ENCODE data around the gene ARGLU1. TPM values are rescaled to one million over a fixed set of nuclear protein-coding genes. Genes with fewer than 3 reads are reported as not detected.

ARGLU1 gene
- total and polyA plus RNA-seq, 8 donors = 16.6 to 321 (median 108) TPM

GRCh38 chr13:106614874-106615273 is 46.9 kb upstream of the ARGLU1 start:
- Histone ChIP-seq H3K36me3 (no peaks in the 10 kb centered on the region), H3K9me3 (no peaks in the 10 kb centered on the region), H3K4me1 (peaks cover 0 to 14% (median 9%) of the 10 kb centered on the region in 4 donors), H3K27me3 (no peaks in the 10 kb centered on the region), H3K4me3 (no peak overlapping the region), H3K27ac (no peak overlapping the region)
- no peak for DNase-seq
- 90 to 95% (median 91%) methylated on average over 4 of the region's 4 CpGs for WGBS, 5 donors
- intact Hi-C loops (cut with DNase I; ENCODE audit: low total_unique reads) = no loop called here
- TF ChIP-seq CTCF (IDR thresholded peaks at IDR 0.05) (no peak), EP300 (IDR thresholded peaks at IDR 0.05) (no peak), POLR2A (IDR thresholded peaks at IDR 0.05) (no peak), POLR2AphosphoS5 (IDR thresholded peaks at IDR 0.05) (no peak)

- Histone ChIP-seq H3K9me3 (no peaks in the 10 kb centered on the region), H3K27ac (no peak overlapping the region), H3K4me1 (peaks cover 0 to 8% (median 3%) of the 10 kb centered on the region in 4 donors), H3K36me3 (no peaks in the 10 kb centered on the region), H3K27me3 (no peaks in the 10 kb centered on the region), H3K4me3 (no peak overlapping the region)
- TF ChIP-seq POLR2AphosphoS5 (IDR thresholded peaks at IDR 0.05) = no peak
- no peak for TF ChIP-seq EP300 (IDR thresholded peaks at IDR 0.05)
- TF ChIP-seq CTCF (IDR thresholded peaks at IDR 0.05) = no peak
- TF ChIP-seq POLR2A (IDR thresholded peaks at IDR 0.05) = no peak
- intact Hi-C loops (cut with DNase I; ENCODE audit: low total_unique reads) = no loop called here
- 0 to 38% (median 2%) methylated on average over 1 of the region's 1 CpG for WGBS, 5 donors
- DNase-seq = peak; percentile 63 to 73
Measured at GRCh38 chr13:106612688-106613087, 44.8 kb upstream of the ARGLU1 start.

- no peaks in the 10 kb centered on the region for H3K36me3 ChIP-seq
- TF ChIP-seq CTCF (IDR thresholded peaks at IDR 0.05) = no peak
- DNase-seq = no peak
- 0 to 95% (median 73%) methylated on average over 1 of the region's 1 CpG for WGBS, 5 donors
- intact Hi-C loops (cut with DNase I; ENCODE audit: low total_unique reads) = no loop called here
- no peaks in the 10 kb centered on the region for H3K9me3 ChIP-seq
- no peak overlapping the region for H3K4me3 ChIP-seq
- H3K27me3 ChIP-seq = no peaks in the 10 kb centered on the region
- peaks cover 0 to 6% (median 0%) of the 10 kb centered on the region in 4 donors for H3K4me1 ChIP-seq
- no peak overlapping the region for H3K27ac ChIP-seq
Measured at GRCh38 chr13:106610486-106610885, 42.5 kb upstream of the ARGLU1 start.

- Histone ChIP-seq H3K4me3 (no peak overlapping the region), H3K4me1 (peaks cover 0 to 6% (median 0%) of the 10 kb centered on the region in 4 donors), H3K27me3 (no peaks in the 10 kb centered on the region), H3K9me3 (no peaks in the 10 kb centered on the region), H3K27ac (no peak overlapping the region), H3K36me3 (no peaks in the 10 kb centered on the region)
- DNase-seq = no peak
- WGBS, 5 donors = 68 to 78% (median 71%) methylated on average over 5 of the region's 5 CpGs
- intact Hi-C loops (cut with DNase I; ENCODE audit: low total_unique reads) = no loop called here
- TF ChIP-seq POLR2A (IDR thresholded peaks at IDR 0.05) (no peak), EP300 (IDR thresholded peaks at IDR 0.05) (no peak), POLR2AphosphoS5 (IDR thresholded peaks at IDR 0.05) (no peak), CTCF (IDR thresholded peaks at IDR 0.05) (no peak)
Measured at GRCh38 chr13:106609116-106609515, 41.2 kb upstream of the ARGLU1 start.

Measured in stomach (tissue), 9 donors.